ENCODE results near the gene SH2D7. TPM values are rescaled to one million over a fixed set of nuclear protein-coding genes. Genes with fewer than 3 reads are reported as not detected.

Gene SH2D7
- total RNA-seq, 1 experiment from 2014 or later, result not detected

DNA sequence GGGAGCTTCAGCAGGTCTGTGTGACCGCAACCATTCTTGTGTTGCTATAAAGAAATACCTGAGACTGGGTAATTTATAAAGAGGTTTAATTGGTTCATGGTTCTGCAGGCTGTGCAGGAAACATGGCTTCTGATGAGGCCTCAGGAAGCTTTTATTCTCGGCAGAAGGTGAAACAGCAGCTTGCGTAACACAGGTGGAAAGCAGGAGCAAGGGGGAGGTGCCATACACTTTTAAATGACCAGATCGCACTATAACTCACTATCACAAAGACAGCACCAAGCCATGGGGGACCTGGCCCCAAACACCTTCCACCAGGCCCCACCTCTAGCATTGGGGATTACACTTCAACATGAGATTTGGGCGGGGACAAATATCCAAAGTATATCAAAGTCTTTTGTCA is 47.2 kb downstream of the SH2D7 start:
- BruUV-seq (replicated peaks), result no TSS peak
- intact Hi-C loops (cut with micrococcal nuclease; ENCODE audit: unreplicated experiment), result no loop called here
- H3K27me3 ChIP-seq (replicated peaks; ENCODE audit: insufficient read depth, low read depth, low read length, poor library complexity), result no peaks in the 10 kb centered on the region
- no peaks in the 10 kb centered on the region for H3K36me3 ChIP-seq (ENCODE audit: insufficient read depth, low read length, poor library complexity, severe bottlenecking)
- no peak overlapping the region for H3K4me3 ChIP-seq (ENCODE audit: low read depth, low read length, poor library complexity, severe bottlenecking)
- no peaks in the 10 kb centered on the region for H3K9me3 ChIP-seq (ENCODE audit: low read depth, low read length, poor library complexity, severe bottlenecking)
- no peak for TF ChIP-seq EZH2 (IDR thresholded peaks at IDR 0.05; ENCODE audit: borderline replicate concordance, low read depth, low read length, poor library complexity, severe bottlenecking)
- TF ChIP-seq, protein P1, sequence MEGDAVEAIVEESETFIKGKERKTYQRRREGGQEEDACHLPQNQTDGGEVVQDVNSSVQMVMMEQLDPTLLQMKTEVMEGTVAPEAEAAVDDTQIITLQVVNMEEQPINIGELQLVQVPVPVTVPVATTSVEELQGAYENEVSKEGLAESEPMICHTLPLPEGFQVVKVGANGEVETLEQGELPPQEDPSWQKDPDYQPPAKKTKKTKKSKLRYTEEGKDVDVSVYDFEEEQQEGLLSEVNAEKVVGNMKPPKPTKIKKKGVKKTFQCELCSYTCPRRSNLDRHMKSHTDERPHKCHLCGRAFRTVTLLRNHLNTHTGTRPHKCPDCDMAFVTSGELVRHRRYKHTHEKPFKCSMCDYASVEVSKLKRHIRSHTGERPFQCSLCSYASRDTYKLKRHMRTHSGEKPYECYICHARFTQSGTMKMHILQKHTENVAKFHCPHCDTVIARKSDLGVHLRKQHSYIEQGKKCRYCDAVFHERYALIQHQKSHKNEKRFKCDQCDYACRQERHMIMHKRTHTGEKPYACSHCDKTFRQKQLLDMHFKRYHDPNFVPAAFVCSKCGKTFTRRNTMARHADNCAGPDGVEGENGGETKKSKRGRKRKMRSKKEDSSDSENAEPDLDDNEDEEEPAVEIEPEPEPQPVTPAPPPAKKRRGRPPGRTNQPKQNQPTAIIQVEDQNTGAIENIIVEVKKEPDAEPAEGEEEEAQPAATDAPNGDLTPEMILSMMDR (conservative IDR thresholded peaks at IDR 0.05; ENCODE audit: low read depth, low read length), result no peak
- DNase-seq (ENCODE audit: low spot score), result no peak
- no peaks in the 10 kb centered on the region for H3K4me1 ChIP-seq (ENCODE audit: insufficient read depth, low read length, poor library complexity, severe bottlenecking)
- ChIA-PET POLR2A (ENCODE audit: low non-redundant PET) (no interaction called here), CTCF (interaction anchor here (0.6 to 2.2 kb wide), 2 partner anchors 9 to 31 kb away, joined by 4 to 5 read pairs; partner anchors contain the start of gene CIB2)
- H3K27ac ChIP-seq (ENCODE audit: low read depth, low read length, poor library complexity, severe bottlenecking), result no peak overlapping the region

DNA sequence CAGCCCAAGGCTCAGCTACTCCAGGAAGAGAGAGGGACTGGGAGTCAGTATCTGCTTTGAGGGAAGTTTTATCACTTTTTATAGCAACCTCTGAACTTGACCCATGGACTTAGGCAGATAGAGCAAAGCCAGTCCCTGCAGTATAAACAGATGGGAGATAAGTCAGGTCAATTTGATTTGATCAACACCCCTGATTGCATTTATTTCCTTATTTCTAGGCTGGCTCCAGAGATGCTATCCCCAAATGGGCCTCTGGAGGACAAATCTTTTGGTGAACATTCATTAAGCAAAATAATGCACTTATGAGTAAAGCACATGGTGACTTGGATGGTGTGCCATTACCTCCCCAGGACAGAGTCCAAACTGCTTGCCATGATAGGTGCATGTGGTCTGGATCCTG is 47.9 kb downstream of the SH2D7 start:
- DNase-seq (ENCODE audit: low spot score), result no peak
- H3K27me3 ChIP-seq (replicated peaks; ENCODE audit: insufficient read depth, low read depth, low read length, poor library complexity), result no peaks in the 10 kb centered on the region
- ChIA-PET POLR2A (ENCODE audit: low non-redundant PET) (no interaction called here), CTCF (interaction anchor here (2.2 kb wide), 1 partner anchor 32 kb away, joined by 5 read pairs; no protein-coding TSS in a partner anchor)
- no peaks in the 10 kb centered on the region for H3K4me1 ChIP-seq (ENCODE audit: insufficient read depth, low read length, poor library complexity, severe bottlenecking)
- no TSS peak for BruUV-seq (replicated peaks)
- H3K36me3 ChIP-seq (ENCODE audit: insufficient read depth, low read length, poor library complexity, severe bottlenecking), result no peaks in the 10 kb centered on the region
- intact Hi-C loops (cut with micrococcal nuclease; ENCODE audit: unreplicated experiment), result no loop called here
- no peak overlapping the region for H3K4me3 ChIP-seq (ENCODE audit: low read depth, low read length, poor library complexity, severe bottlenecking)
- no peaks in the 10 kb centered on the region for H3K9me3 ChIP-seq (ENCODE audit: low read depth, low read length, poor library complexity, severe bottlenecking)
- no peak overlapping the region for H3K27ac ChIP-seq (ENCODE audit: low read depth, low read length, poor library complexity, severe bottlenecking)
- TF ChIP-seq, protein P1 (conservative IDR thresholded peaks at IDR 0.05; ENCODE audit: low read depth, low read length), result no peak
- no peak for TF ChIP-seq EZH2 (IDR thresholded peaks at IDR 0.05; ENCODE audit: borderline replicate concordance, low read depth, low read length, poor library complexity, severe bottlenecking)

DNA sequence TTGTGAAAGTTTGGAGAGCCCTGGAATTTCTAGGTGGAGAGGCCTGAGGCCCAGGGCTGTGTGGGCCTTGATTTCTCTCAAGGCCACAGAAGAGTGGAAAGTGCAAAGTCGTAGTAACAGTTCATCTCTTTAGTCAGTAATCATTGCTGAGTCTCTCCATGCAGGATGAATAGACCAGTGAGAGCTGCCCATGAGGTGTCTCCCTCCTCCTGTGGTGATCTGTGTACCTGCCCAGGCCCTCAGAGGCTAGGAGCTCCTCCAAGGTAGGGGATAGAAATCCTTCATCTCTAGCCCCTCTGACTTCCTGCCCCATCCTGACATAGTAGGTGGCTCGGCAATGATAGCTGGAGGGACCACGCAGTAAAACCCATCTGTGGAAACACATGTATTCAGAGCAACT is 50.0 kb downstream of the SH2D7 start:
- Histone ChIP-seq H3K4me3 (ENCODE audit: low read depth, low read length, poor library complexity, severe bottlenecking) (no peak overlapping the region), H3K4me1 (ENCODE audit: insufficient read depth, low read length, poor library complexity, severe bottlenecking) (no peaks in the 10 kb centered on the region), H3K9me3 (ENCODE audit: low read depth, low read length, poor library complexity, severe bottlenecking) (no peaks in the 10 kb centered on the region), H3K27ac (ENCODE audit: low read depth, low read length, poor library complexity, severe bottlenecking) (no peak overlapping the region), H3K27me3 (replicated peaks; ENCODE audit: insufficient read depth, low read depth, low read length, poor library complexity) (no peaks in the 10 kb centered on the region), H3K36me3 (ENCODE audit: insufficient read depth, low read length, poor library complexity, severe bottlenecking) (no peaks in the 10 kb centered on the region)
- intact Hi-C loops (cut with micrococcal nuclease; ENCODE audit: unreplicated experiment), result no loop called here
- ChIA-PET CTCF (no interaction called here), POLR2A (ENCODE audit: low non-redundant PET) (no interaction called here)
- DNase-seq (ENCODE audit: low spot score), result no peak
- TF ChIP-seq, protein P1 (conservative IDR thresholded peaks at IDR 0.05; ENCODE audit: low read depth, low read length), result no peak
- TF ChIP-seq EZH2 (IDR thresholded peaks at IDR 0.05; ENCODE audit: borderline replicate concordance, low read depth, low read length, poor library complexity, severe bottlenecking), result no peak
- BruUV-seq (replicated peaks), result no TSS peak
